GM12891 (cell line): ENCODE measurements around the gene SBNO1.
"Not testable (repeated sequence)": the region's sequence is repeated elsewhere in the genome, so short reads cannot be mapped to it uniquely, and the experiment has no call there.

Source experiments
- DNase-seq: peaks from one replicate; pipeline ENCODE4 v3.0.0; 2011; ENCODE audit warnings: low spot score; ENCODE audit not compliant: insufficient read length
- FAIRE-seq: peaks from 2 replicates; lab custom pipeline; 2011; peaks lifted over from hg19 to GRCh38; lab: Jason Lieb, UNC
- PAX5 ChIP-seq: IDR thresholded peaks from 2 replicates; pipeline ENCODE4 v1.6.1; 2011; ENCODE audit warnings: low read length, moderate library complexity, mild to moderate bottlenecking; ENCODE audit not compliant: insufficient read depth, severe bottlenecking
- POLR2A ChIP-seq: IDR thresholded peaks from 2 replicates; pipeline ENCODE4 v1.6.1; 2011; ENCODE audit warnings: low read depth, low read length, control low read depth
- POLR2AphosphoS5 ChIP-seq: IDR thresholded peaks from 2 replicates; pipeline ENCODE4 v1.6.1; 2011; ENCODE audit warnings: low read depth, low read length, control low read depth
- POU2F2 ChIP-seq: IDR thresholded peaks from 2 replicates; pipeline ENCODE4 v1.6.1; 2011; ENCODE audit warnings: low read depth, mild to moderate bottlenecking, control low read depth, low read length, moderate library complexity
- SPI1 ChIP-seq: IDR thresholded peaks from 2 replicates; pipeline ENCODE4 v1.6.1; 2011; ENCODE audit warnings: low read depth, low read length, control low read depth
- TAF1 ChIP-seq: IDR thresholded peaks from 2 replicates; pipeline ENCODE4 v1.6.1; 2011; ENCODE audit warnings: low read depth, low read length, control low read depth

Gene SBNO1

DNA sequence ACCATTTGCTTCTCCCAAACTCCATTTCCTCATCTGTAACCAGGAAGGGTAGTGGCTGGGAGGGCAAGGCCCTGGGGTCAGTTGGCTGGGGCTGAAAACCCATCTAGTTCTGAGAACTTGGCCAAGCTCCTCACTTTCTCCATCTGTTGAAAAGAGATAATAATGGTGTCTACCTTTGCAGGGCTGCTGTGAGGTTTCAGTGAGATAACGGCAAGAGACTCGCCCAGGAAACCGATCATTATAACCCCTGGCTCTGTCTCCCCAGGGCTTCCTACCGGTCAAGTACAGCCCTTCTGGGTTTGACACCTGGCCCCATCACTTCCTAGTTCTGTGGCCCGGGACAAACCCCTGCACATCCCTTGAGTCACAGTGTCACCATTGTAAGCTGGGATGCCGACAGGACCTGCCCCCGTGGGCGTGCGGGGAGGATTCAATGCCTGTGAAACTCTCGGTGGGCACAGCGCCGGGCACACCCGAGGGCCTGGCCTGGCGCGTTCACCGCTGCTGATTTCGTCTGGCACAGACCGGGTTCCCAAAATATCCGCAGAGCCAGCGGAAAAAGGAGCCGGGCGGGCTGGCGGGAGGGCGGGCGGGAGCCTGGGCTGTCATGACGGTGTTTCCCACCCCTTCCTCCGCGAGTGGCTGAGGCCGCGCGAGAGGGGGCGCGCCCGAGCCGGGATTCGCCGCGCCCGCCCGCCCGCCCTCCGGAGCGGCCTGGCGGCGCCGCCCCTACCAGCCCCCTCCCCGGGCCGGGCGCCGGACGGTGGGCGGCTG, 23.7 kb upstream of the SBNO1 start:
- TF ChIP-seq POLR2AphosphoS5 (0 out of 2 replicates have a peak, but pooled peaks have one; percentile 30), TAF1 (no peak)
- FAIRE-seq = peak; percentile 61
- peak; percentile 82 for DNase-seq

DNA sequence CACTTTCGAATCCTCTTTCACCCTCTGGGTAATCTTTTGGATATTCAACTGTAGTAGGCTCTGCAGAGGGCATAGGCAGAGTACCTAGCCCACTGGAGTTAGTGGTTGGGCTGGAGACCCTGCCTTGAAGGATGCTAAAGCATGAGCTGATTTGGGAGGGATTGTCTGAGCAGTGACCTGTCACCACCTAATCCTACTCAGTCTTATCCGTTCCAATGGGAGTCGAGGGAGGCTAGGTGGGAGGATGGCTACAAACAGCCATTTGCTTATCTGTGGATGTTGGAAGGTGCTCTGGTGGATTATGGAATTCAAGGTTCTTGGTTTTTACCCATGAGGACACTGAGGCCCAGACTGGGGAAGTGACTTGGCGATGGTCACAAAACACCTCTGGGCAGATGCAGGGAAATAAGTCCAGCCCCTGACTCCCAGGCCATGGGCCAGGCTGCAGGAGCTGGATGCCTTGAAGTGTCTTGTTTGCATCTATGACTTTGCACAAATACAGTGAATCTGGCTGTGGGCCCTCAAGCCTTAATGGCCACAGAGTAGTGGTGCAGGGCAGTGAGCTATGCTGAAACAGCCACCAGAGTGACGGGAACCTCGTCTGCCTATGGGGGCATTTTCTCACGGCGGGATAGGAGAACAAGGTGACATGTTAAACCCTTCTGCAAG, 23.0 kb upstream of the SBNO1 start:
- no peak for DNase-seq
- FAIRE-seq = no peak
- TF ChIP-seq SPI1 = no peak
- TF ChIP-seq POLR2A = no peak

DNA sequence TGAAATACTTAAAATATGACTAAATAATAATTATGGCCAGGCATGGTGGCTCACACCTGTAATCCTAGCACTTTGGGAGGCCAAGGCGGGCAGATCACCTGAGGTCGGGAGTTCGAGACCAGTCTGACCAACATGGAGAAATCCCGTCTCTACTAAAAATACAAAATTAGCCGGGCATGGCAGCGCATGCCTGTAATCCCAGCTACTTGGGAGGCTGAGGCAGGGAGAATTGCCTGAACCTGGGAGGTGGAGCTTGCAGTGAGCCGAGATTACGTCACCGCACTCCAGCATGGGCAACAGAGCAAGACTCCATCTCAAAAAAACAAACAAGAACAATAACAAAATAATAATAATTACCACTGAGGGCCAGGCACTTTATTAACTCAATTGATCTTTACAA, 20.9 kb upstream of the SBNO1 start:
- not testable (repeated sequence) for FAIRE-seq, DNase-seq

DNA sequence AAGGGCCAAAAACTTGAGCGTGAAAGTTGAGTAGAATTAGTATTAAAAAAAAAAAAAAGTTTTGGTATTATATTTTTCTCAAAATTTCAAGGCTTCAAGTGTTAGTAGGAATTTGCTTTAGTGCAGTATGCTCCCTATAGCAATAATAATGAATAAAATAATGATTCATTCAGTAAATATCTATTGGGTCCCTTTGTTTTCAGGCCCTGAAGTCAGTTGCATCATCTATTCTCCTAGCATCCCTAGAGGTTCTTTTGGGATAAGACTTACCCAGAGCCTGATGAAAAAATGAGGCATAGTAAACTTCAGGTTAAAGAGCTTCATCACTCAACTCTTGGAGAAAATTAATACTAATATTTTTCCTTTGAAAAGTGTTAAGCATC, 20.3 kb upstream of the SBNO1 start:
- DNase-seq (no peak), FAIRE-seq (no peak)
- TF ChIP-seq TAF1 = no peak
- no peak for TF ChIP-seq POLR2AphosphoS5
- TF ChIP-seq SPI1 = no peak
- no peak for TF ChIP-seq PAX5
- TF ChIP-seq POU2F2 = no peak
- no peak for TF ChIP-seq POLR2A

DNA sequence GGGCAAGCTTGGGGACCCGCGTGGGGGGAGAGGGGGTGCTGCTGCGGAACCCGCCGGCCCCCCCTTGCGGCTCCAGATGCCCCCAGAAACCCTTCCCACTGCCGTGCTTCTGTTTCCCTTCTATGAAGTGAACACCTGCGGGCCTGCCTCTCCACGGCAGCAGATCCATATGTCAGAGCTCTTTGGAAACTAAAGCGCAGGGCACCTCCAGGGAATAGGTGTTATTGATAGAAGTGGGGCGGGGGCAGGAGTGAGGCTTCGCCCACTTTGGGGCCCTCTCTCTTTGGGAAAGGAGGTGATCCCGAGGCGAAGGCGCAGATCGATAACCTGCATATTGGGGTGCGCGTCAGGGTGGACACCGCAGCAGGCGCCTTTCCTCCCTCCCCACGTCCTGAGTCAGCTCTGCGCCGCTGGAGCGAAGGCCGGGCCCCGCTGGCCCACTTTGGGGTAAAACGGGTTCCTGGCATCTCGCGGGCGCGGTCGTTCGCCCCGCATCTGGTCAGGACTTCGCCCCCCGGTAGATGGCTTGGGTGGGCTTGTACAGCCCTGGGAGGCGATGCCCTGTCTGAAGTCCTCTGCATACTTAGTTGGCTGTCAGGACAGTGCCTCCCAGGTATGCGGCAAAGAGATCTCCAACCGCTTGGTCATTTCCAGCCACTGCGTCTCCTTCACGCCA, 19.8 kb upstream of the SBNO1 start:
- FAIRE-seq (peak; percentile 64), DNase-seq (no peak)
- TF ChIP-seq POU2F2 (no peak), SPI1 (no peak), POLR2A (no peak), POLR2AphosphoS5 (no peak), PAX5 (no peak), TAF1 (no peak)

DNA sequence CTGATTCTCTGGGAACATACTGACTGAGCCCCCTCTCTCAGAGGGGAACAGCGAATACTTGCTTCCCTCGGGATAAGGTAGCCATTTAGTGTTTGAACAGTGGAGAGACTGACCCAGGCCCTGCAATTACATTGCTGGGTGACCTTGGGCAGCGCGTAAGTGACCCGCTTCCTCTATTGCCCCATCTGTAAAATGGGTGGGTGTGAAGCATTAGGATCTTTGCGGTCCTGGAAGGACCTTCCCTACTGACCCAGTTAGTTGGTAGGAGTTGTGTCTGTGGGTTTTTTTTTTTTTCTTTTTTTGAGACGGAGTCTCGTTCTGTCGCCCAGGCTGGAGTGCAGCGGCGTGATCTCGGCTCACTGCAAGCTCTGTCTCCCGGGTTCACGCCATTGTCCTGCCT, 18.0 kb upstream of the SBNO1 start:
- DNase-seq (no peak), FAIRE-seq (no peak)
- TF ChIP-seq POU2F2 (no peak), TAF1 (no peak), POLR2A (no peak), PAX5 (no peak), SPI1 (no peak), POLR2AphosphoS5 (no peak)

DNA sequence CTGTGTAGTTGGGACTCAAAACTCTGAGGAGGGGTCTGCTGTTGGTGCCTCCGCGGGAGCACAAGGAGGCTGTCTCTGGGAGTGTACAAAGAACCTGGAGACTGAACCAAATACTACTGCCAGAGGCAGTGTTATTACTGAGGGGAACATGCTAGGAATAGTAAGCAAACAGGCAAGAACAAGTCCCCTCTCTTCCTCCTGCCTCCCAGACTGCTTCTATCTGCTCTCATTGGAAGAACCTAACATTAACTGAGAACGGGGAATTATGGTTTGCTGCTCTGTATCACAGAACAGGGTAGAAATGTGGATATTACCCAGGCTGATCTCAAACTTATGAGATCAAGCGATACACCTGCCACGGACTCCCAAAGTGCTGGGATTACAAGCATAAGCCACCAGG, 14.7 kb upstream of the SBNO1 start:
- DNase-seq (no peak), FAIRE-seq (no peak)
- no peak for TF ChIP-seq TAF1
- TF ChIP-seq POU2F2 = no peak
- TF ChIP-seq PAX5 = no peak
- TF ChIP-seq POLR2A = no peak
- TF ChIP-seq SPI1 = no peak

DNA sequence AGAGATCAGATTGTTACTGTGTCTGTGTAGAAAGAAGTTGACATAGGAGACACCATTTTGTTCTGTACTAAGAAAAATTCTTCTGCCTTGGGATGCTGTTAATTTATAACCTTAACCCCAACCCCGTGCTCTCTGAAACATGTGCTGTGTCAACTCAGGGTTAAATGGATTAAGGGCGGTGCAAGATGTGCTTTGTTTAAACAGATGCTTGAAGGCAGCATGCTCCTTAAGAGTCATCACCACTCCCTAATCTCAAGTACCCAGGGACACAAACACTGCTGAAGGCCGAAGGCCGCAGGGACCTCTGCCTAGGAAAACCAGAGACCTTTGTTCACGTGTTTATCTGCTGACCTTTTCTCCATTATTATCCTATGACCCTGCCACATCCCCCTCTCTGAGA, 7.8 kb upstream of the SBNO1 start:
- not testable (repeated sequence) for DNase-seq, FAIRE-seq

DNA sequence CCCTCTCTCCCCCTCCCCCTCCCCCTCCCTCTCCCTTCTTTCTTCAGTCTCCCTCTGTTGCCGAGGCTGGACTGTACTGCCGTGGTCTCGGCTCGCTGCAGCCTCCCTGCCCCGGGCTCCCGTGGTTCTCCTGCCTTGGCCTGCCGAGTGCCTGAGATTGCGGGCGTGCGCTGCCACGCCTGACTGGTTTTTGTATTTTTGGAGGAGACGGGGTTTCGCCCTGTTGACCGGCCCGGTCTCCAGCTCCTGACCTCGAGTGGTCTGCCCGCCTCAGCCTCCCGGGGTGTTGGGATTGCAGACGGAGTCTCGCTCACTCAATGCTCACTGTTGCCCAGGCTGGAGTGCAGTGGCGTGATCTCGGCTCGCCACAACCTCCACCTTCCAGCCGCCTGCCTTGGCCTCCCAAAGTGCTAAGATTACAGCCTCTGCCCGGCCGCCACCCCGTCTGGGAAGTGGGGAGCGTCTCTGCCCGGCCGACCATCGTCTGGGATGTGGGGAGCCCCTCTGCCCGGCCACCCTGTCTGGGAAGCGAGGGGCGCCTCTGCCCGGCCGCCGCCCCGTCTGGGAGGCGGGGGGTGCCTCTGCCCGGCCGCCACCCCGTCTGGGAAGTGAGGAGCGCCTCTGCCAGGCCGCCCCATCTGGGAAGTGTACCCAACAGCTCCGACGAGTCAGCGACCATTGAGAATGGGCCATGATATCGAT, 7.2 kb upstream of the SBNO1 start:
- FAIRE-seq, DNase-seq: not testable (repeated sequence)

DNA sequence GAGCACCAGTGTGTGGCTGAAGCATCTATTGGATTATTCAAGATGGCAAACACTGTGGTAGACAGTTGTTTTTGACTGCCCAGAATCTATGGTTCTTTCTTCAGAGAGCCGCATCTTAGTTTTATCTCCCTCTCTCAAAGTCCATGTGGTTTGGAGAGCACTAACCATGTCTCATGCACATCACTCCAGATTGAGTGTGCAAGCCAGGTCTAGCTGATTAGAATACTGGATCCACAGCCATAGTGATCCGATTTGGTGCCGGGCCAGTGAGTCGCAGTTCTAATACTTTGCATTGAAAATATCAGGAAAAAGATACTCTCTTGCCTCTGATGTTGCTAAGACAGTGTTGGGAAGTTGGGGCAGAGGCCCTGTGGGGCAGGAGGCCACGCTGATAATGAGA, 4.6 kb upstream of the SBNO1 start:
- FAIRE-seq (peak; percentile 9), DNase-seq (no peak)
- TF ChIP-seq POU2F2 (no peak), SPI1 (no peak), POLR2A (no peak), POLR2AphosphoS5 (no peak), TAF1 (no peak), PAX5 (no peak)

DNA sequence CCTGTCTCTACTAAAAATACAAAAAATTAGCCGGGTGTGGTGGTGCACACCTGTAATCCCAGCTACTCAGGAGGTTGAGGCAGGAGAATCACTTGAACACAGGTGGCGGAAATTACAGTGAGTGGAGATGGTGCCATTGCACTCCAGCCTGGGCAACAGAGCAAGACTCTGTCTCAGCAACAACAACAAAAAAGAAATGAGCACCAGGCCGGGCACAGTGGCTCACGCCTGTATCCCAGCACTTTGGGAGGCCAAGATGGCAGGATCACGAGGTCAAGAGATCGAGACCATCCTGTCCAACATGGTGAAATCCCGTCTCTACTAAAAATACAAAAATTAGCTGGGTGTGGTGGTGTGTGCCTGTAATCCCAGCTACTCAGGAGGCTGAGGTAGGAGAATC, 3.8 kb upstream of the SBNO1 start:
- DNase-seq, FAIRE-seq: not testable (repeated sequence)
